IMR-90 (cell line): ENCODE results near the gene PANK2.

Experiments
- BHLHE40 ChIP-seq: fragments of 150-350 bp; IDR thresholded peaks from 2 replicates; pipeline ENCODE4 v1.6.1; 2016; ENCODE audit warnings: mild to moderate bottlenecking, low read depth, low read length
- CEBPB ChIP-seq: IDR thresholded peaks from 2 replicates; pipeline ENCODE4 v1.6.1; 2012; ENCODE audit warnings: low read depth, low read length, improper control_type of control experiment
- CHD1 ChIP-seq: IDR thresholded peaks from 2 replicates; pipeline ENCODE4 v1.6.1; 2012; ENCODE audit warnings: low read depth, low read length, improper control_type of control experiment
- FOS ChIP-seq: fragments of 150-350 bp; IDR thresholded peaks from 2 replicates; pipeline ENCODE4 v1.6.1; 2016; ENCODE audit warnings: low read depth, low read length
- MAFK ChIP-seq: IDR thresholded peaks from 2 replicates; pipeline ENCODE4 v1.6.1; 2012; ENCODE audit warnings: low read depth, low read length, improper control_type of control experiment
- MXI1 ChIP-seq: IDR thresholded peaks from 2 replicates; pipeline ENCODE4 v1.6.1; 2012; ENCODE audit warnings: low read depth, mild to moderate bottlenecking, low read length, moderate library complexity, borderline replicate concordance
- POLR2A ChIP-seq: IDR thresholded peaks from 2 replicates; pipeline ENCODE4 v1.6.1; 2012; ENCODE audit warnings: mild to moderate bottlenecking, low read depth, low read length
- RAD21 ChIP-seq: IDR thresholded peaks from 2 replicates; pipeline ENCODE4 v1.6.1; 2012; ENCODE audit warnings: low read length, improper control_type of control experiment
- RCOR1 ChIP-seq: IDR thresholded peaks from 2 replicates; pipeline ENCODE4 v1.6.1; 2012; ENCODE audit warnings: mild to moderate bottlenecking, low read length, improper control_type of control experiment; ENCODE audit not compliant: insufficient replicate concordance
- RFX5 ChIP-seq: IDR thresholded peaks from 2 replicates; pipeline ENCODE4 v1.8.0; 2012; ENCODE audit warnings: low read depth, mild to moderate bottlenecking, low read length, moderate library complexity
- SMC3 ChIP-seq: fragments of 150-350 bp; IDR thresholded peaks from 2 replicates; pipeline ENCODE4 v1.6.1; 2016; ENCODE audit warnings: low read depth, mild to moderate bottlenecking, antibody characterized with exemption, low read length, moderate library complexity
- TF ChIP-seq, protein P1 (sequence below): conservative IDR thresholded peaks from 2 replicates; pipeline ENCODE4 v1.5.1; 2012; ENCODE audit warnings: mild to moderate bottlenecking, low read depth, low read length, improper control_type of control experiment
- TF ChIP-seq, protein P2 (sequence below): fragments of 150-350 bp; IDR thresholded peaks from 2 replicates; pipeline ENCODE4 v1.6.1; 2017; ENCODE audit warnings: mild to moderate bottlenecking, antibody characterized with exemption, low read length, low read depth
- TF ChIP-seq, protein P3 (sequence below): fragments of 150-350 bp; IDR thresholded peaks from 2 replicates; pipeline ENCODE4 v1.6.1; 2016; ENCODE audit warnings: low read depth, mild to moderate bottlenecking, low read length, moderate library complexity, borderline replicate concordance

DNA sequence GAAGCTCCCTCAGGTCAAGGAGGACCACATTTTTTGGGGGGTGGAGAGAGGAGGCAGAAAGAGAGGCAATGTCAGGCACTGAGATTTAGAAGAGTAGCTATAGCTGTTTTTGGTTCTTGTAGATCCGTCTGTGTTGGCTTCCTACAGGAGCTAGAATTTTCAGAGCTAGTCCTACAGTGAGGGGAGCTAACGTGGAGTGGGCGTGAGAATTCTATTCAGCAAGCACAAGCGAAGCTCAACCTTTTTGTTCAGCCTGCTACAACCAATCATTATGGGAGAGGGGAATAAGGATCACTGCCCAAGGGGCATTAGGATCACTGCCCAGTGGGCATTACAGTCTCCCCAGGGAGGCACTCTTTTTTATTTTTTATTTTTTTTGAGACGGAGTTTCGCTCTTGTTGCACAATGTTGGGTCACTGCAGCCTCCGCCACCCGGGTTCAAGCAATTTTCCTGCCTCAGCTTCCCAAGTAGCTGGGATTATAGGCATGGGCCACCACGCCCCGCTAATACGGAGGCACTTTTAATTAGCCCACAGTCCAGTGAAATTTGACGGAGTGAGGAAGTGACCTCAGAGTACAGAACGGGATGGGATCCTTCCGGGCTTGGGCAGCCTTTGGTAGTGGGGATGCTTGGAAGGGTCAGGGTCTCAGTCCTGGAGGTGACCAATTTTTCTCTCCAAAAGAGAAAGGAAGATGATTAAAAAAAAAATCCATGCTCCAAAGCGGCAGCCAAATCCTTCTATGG is 1.1 kb upstream of the PANK2 start:
- TF ChIP-seq SMC3 (no peak), POLR2A (no peak), RAD21 (no peak), BHLHE40 (no peak), RCOR1 (no peak), RFX5 (no peak), CHD1 (no peak), MXI1 (no peak), FOS (no peak), CEBPB (peak; percentile 32), MAFK (no peak)
- TF ChIP-seq, protein P1, sequence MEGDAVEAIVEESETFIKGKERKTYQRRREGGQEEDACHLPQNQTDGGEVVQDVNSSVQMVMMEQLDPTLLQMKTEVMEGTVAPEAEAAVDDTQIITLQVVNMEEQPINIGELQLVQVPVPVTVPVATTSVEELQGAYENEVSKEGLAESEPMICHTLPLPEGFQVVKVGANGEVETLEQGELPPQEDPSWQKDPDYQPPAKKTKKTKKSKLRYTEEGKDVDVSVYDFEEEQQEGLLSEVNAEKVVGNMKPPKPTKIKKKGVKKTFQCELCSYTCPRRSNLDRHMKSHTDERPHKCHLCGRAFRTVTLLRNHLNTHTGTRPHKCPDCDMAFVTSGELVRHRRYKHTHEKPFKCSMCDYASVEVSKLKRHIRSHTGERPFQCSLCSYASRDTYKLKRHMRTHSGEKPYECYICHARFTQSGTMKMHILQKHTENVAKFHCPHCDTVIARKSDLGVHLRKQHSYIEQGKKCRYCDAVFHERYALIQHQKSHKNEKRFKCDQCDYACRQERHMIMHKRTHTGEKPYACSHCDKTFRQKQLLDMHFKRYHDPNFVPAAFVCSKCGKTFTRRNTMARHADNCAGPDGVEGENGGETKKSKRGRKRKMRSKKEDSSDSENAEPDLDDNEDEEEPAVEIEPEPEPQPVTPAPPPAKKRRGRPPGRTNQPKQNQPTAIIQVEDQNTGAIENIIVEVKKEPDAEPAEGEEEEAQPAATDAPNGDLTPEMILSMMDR = no peak
- TF ChIP-seq, protein P2, sequence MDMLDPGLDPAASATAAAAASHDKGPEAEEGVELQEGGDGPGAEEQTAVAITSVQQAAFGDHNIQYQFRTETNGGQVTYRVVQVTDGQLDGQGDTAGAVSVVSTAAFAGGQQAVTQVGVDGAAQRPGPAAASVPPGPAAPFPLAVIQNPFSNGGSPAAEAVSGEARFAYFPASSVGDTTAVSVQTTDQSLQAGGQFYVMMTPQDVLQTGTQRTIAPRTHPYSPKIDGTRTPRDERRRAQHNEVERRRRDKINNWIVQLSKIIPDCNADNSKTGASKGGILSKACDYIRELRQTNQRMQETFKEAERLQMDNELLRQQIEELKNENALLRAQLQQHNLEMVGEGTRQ = no peak
- TF ChIP-seq, protein P3, sequence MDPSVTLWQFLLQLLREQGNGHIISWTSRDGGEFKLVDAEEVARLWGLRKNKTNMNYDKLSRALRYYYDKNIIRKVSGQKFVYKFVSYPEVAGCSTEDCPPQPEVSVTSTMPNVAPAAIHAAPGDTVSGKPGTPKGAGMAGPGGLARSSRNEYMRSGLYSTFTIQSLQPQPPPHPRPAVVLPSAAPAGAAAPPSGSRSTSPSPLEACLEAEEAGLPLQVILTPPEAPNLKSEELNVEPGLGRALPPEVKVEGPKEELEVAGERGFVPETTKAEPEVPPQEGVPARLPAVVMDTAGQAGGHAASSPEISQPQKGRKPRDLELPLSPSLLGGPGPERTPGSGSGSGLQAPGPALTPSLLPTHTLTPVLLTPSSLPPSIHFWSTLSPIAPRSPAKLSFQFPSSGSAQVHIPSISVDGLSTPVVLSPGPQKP = no peak
